NCI-H748 (cell line): ENCODE measurements around the gene ETHE1.

ENCODE experiments used
- DNase-seq: peaks from one replicate; lab custom pipeline; 2025; ENCODE audit not compliant: unreplicated experiment; lab: John Stamatoyannopoulos, UW

Gene ETHE1, protein sequence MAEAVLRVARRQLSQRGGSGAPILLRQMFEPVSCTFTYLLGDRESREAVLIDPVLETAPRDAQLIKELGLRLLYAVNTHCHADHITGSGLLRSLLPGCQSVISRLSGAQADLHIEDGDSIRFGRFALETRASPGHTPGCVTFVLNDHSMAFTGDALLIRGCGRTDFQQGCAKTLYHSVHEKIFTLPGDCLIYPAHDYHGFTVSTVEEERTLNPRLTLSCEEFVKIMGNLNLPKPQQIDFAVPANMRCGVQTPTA

DNA sequence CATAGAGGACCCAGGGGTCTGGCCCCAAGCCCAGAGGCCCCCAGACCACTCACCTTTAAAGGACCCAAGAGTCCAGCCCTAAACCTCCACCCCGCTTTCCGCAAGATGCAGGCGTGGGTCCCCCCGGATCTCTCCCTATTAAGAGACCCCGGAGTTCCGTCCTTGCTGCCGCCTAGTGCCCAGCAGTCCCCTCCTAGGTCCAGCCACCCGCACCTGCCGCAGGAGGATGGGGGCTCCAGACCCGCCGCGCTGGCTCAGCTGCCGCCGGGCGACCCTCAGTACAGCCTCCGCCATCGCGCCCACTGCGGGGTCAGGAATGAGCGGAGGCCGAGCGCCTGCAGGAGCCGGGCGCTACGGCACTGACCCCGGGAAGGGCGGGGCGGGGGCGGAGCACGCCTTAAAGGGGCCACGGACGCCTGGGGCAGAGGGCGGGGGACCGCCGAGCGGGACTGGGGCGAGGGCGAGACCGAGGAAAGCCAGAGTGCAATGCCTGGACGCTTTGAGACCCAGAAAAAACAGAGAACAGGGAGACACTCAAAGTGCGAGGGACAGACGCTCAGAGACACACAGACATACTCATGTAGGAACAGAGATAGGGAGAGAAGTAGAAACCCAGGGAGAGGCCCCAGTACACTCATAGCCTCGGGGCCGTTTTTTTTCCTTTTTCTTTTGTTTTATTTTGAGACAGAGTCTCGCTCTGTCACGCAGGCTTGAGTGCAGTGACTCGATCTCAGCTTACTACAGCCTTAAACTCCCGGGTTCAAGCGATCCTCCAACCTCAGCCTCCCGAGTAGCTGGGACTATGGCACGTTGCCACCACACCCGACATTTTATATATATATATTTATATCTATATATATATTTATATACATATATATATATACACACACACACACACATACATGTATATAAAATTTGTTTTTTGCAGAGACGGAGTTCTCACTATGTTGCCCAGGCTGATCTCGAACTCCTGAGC lies at the start of gene ETHE1:
Gene ETHE1 (minus strand): TSS at position 318 of the 976 bp plus-strand sequence. CDS start 24 bp downstream, at position 294.
- DNase-seq: peak; percentile 90

DNA sequence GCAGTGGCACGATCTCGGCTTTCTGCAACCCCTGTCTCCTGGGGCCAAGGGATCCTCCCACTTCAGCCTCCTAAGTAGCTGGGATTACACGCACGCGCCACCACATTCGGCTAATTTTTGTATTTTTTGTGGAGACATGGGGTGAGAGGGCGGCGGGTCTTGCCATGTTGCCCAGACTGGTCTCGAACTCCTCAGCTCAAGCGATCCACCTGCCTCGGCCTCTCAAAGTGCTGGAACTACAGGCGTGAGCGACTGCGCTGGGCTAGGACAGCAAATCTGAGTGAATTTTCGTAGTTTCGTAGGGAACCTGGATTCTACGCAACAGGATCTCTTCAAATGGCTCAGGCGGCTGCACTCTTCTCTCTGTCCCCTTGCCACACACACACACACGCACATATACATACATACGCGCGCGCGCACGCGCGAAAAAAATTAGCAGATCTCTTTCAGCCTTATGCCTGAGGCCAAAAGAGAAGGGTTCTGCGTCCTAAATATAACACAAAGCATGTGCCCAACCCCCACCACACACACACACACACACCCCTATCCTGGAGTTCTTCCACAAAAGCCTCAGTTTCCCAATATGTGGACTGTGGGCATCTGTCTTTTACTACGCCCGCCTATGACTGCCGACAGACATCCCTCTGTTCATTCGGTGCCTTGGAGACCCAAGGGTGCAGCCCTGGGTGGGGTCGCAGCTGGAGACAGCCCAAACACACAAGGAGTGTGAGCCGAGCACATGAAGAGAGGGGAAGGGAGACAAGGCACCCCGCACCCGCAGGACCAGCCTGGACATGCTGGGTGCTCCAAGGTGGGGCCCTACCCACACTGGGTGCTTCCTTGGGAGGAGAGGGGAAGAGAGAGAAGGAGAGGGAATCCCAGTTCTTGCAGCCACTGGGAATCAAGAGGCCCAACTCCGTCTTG lies 49.2 kb upstream of the ETHE1 start:
- peak; percentile 29 for DNase-seq

DNA sequence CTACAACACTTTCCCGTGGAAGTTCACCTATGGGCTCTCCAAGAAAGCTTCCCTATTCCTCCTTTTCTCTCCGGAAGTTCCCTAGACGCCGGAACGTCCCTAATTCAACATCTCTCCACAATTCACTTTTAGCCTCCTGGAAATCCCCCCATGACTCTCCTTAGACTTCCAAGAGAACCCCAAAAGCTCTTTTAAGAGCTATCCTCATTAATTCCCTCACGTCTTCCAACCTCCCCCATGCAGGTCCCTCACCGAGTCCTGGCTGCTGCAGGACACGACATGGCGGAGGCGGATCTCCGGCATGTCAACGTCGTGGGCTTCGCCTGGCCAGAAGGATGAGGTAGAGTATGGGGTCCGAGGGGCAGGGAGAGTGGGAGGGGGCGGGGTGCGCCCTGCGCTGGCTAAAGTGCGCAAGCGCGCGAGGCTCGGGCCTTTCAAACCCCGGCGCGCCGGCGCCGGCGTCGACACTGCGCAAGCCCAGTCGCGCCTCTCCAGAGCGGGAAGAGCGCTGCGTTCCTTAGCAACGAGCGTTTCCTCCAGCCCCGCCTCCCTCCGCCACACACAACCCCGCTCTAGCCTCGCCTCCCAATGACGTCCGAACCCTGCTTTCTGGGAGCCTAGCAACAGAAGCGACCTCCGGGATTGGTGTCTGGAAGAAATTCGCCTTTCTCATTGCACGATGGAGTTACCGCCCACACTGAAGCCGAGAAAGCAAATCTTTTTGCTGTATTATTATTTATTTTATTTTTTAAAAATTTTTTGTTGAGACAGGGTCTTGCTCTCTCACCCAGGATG lies 48.4 kb upstream of the ETHE1 start, which contains the start of the genes PINLYP and XRCC1:
Gene PINLYP (plus strand): TSS at position 646 of the 795 bp plus-strand sequence. CDS start 1,391 bp downstream, outside the sequence.
Gene XRCC1 (minus strand): TSS at position 372 of the 795 bp plus-strand sequence. CDS start 69 bp downstream, at position 303.
- peak; percentile 100 for DNase-seq

DNA sequence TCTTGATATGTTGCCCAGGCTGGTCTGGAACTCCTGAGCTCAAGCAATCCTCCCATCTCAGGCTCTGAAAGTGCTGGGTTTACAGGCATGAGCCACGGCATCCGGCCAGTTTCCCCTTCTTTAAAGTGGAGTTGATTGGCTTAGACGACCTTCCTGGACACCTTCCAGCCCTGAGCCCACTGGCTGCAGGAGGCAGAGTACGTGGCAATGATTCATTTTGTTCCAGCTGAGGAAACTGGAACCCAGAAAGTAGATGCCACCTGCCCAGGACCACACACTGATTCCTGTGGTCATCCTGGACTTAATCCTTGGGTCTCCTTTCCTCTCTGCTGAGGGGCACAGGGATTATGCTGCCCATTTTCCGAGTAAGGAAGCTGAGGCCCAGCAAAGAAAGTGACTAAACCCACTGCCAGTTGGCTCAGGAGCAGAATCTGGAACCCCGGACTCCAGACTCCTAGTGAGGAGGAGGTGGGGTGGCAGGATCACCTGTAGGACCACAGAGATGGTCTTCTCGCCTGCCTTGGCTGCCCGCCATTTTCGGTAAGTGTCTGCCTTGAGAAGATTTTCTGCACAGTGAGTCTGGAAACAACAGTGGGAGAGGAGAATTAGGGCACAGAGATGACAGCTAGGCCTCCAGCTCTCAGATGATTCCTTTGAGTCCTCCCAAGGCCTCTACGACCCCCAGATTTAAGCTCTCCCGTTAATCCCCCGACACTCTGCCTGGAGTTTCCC lies 47.6 kb upstream of the ETHE1 start:
- peak; percentile 36 for DNase-seq

DNA sequence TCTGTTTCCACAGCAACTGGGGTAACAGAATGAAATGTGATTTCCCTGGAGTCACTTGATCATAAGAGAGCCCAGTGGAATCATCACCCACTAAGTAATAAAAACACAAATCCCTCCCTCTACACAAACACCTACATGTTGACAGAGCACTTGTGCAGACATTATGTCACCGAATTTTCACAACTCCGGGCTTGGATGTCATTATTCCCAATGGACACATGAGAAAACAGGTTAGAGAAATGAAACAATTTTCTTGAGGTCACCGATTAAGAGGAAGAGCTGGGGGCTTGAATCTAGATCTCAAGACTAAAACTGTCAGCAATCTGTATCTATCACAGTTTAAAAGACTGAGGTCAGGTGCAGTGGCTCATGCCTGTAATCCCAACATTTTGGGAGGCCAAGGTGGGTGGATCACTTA lies 45.2 kb upstream of the ETHE1 start:
- DNase-seq: peak; percentile 98

DNA sequence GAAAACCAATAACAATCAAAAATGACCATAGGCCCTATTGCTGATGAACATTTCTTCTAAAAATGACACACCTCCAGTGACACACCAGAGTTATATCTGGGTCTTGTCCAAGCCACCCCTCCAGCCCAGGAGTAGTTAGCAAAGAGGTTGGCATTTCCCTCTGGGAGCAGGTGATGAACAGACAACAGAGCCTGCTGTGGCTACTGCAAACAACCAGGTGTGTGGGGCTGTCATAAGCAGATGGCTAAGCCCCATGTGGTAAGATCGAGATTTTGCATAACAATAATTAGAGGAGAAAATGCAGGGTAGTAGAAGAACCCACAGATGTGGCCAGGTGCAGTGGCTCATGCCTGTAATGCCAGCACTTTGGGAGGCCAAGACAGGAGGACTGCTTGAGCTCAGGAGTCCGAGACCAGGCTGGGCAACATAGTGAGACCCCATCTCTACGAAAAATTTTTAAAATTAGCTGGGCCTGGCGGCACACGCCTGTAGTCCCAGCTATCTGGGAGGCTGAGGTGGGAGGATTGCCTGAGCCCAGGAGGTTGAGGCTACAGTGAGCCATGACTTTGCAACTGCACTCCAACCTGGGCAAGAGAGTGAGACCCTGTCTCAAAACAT lies 43.3 kb upstream of the ETHE1 start:
- DNase-seq: peak; percentile 89

DNA sequence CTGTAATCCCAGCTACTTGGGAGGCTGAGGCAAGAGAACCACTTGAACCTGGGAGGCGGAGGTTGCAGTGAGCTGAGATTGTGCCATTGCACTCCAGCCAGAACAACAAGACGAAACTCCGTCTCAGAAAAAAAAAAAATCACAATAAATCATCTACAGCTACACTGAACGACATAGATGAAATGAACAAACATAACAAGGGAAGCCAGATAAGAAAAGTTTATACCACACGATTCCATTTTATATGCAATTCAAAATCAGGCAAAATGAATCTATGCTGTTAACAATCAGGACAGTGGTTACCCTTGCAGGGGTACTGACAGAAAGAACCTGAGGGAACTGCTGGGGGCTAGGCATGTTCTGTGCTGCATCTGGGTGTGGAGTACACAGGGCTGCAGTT lies 42.7 kb upstream of the ETHE1 start:
- DNase-seq: no peak

DNA sequence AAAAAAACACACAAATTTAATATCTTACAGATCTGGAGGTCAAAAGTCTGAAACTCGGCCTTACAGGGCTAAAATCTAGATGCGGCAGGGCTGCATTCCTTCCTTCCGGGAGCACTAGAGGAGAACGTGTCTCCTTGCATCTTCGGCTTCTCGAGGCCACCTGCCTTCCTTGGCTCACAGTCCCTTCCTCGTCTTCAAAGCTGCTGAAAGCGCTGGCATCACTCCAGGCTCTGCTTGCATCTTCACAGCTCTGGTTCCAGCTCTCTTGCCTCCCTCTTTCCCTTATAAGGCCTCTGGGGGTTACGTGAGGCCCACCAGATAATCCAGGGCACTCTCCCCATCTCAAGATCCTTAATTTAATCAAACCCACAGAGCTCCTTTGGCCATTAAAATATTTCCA lies 37.8 kb upstream of the ETHE1 start:
- no peak for DNase-seq

DNA sequence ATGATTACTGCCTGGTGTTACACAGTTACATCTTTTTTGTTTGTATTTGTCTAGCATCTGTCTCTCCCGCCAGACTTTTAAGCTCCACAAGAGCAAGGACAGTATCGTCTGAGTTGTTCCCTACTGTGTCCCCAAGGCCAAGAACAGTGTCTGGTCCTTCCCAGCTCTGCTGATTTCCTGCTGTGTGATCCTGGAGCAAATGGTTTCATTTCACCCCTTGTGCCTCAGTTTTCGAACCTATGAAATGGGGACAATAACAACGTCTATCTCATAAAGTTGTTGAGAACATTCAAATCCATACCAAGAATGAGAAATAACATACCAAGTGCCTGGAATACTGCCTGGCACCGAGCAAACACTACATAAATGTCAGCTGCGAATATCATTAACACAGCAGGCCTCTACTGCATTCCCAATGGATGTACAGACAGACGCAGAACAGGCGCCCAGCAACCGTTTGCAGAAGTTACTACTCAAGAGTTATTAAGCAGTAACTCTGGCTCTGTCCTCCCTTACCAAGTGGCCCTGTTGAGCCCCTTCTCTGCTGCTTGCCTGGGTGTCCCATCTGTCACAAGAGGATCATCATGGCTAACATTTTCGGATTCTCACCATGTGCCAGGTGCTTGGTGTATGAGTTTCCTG lies 36.9 kb upstream of the ETHE1 start:
- no peak for DNase-seq

DNA sequence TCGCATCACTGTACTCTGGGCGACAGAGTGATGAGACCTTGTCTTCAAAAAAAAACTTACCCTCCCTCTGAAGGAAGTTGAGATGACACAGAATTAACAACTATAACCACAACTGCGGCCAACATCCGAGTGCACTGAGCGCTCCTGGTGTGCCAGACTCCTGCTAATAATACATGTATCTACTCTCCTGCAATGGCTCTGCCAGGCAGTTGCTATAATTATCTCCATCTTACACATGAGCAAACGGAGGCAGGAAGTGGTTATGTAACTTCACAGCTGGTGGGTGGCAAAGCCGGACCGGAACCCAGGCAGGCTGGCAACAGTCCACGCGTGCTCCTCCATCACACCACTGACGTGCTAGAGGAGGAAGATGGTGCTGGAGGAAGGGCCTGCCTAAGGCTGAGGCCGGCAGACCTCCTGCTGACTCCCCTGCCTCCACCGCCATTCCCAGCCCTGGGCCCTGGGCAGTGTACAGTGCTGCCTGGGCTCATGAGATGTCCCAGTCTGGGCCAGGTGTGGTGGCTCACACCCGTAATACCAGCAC lies 35.8 kb upstream of the ETHE1 start:
- DNase-seq: peak; percentile 26

DNA sequence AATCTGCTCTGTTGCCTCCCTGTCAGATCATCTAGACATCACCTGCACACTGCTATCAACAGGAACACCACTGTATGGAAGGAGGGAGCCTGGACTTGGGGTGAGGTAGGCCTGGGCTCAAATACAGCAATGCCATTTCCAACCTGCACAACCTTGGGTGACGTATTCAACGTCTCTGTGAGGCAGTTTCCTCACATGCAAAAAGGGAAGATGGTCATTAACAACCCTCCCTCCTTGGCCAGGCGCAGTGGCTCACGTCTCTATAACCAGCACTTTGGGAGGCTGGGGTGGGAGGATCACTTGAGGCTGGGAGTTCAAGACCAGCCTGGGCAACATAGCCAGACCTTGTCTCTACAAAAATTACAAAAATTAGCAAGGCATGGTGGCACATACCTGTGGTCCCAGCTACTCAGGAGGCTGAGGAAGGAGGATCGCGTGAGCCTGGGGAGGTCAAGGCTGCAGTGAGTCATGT lies 35.3 kb upstream of the ETHE1 start:
- no peak for DNase-seq

DNA sequence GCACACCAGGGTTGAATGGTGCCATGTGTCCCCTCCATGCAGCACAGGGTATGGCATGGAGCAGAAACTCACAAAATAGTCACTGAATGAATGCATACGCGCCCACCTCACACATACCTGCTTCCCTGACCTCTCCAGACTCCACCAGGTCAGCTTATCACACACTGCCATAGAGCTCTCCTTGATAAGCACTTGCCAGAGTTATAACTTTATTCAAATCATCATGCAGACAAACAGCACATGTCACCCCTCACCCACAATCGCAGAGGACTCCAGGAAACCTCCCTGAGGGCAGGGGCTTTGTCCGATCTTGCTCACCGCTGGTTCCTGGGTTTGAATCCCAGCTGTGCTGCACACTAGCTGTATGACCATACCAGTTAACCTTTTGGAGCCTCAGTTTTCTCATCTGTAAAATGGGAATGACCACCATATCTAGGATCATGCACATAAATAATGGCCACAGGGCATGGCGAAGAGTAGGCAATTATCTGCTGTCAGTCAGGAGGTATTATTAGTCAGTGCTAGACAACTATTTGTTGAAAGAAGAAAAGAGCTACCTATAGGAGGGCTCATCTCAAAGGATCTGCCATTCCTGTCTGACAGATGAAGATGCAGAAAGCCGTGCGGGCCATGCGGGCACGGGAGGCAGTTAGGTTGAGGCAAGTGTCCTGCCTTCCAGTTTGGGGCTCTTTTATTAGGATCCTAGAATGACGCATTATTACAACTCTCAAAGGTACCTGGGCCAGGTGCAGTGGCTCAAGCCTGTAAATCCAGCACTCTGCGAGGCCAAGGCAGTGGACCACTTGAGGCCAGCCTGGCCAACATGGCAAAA lies 34.4 kb upstream of the ETHE1 start:
- DNase-seq: no peak

DNA sequence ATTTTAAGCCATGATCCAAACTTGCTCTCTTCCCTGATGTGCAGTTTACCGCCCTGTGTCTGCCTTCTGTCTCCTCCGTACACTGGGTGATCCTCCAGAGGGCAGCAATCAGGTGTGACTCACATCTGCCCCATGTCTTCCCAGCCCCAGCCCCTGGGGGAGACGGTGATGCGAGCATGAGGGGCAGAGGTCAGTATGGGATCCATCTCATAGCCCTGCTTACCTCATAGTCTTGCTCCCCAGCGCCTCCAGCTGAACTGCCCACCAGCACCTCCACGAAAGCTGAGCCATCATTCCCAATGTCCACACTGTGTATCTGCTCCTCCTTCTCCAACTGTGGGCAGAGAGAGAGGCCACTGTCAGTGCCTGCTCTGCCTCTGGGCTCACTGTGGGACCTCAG lies 33.7 kb upstream of the ETHE1 start:
- no peak for DNase-seq

DNA sequence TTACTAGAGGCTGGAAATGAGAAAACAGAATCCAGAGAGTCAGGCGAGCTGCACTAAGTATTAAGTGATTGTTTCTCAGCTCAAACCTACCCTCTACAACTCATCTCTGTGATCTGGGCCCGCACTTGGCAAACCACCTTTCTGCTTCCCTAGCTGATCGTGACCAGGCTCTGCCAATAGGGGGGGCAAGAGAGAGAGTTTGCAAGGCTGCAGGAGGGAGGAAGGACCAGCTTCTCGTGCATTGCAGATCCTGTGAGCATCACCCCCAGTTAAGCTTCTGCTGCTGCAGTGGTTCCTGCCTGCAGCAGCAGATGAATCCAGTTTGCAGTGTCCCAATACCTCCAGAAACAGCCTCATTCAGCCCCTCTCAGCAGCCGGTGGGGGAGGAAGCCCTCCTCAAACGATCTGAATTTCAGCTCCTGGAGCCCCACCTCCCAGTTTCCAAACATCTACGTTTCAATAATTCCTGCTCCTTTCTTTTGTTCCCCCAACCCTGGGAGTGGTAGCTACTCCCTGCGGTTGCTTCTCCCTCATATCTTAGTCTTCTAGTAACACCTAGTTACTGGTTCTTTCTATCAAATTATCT lies 28.3 kb upstream of the ETHE1 start:
- peak; percentile 65 for DNase-seq

DNA sequence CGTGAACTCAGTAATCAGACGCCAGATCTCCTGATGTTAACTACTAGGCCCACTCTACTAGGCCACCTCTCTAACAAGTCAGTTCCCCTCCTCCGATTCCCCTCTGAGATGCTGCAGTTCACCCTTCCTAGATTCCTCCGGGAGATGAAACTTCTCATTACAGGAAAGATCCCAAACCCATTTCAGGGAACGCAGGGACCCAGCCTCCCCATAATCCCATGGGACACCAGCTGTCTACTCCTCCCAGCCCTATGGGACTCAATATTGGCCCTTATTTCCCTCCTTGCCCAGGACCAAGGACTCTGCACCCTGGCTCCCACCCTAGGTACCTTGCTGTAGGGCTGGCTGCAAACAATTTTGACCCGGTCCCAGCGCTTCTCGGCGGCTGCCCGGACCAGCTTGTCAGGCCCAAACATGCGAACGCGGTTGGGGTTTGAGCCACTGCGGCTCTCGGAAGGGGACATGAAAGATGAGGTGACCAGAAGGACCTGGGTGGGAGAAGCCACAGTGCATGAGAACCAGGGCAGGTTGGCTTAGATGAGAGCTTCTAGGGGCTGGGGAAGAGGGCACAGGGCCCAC lies 27.4 kb upstream of the ETHE1 start:
- no peak for DNase-seq

DNA sequence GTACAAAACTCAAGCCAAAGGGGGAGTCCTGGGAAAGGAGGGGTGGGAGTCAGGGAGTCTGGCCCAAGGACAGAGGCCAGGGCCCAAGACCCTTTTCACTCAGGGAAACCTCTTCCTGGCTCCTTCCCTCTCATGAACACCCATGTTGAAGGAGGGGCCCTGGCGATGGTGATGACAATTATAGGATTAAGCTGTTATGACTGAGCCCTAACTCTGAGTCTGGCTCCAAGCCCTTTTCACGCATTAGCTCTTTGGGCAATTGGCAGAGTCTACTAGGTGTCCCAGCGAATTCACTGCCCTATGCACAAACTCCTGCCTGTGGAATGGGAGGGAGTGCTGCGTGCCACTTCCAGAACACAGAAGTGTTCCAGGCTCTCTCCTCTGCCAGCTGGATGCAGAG lies 26.7 kb upstream of the ETHE1 start:
- DNase-seq: no peak
